ENCODE measurements around the gene AAMDC. TPM values are rescaled to one million over a fixed set of nuclear protein-coding genes. Genes with fewer than 3 reads are reported as not detected.
"Not testable (repeated sequence)": the region's sequence is repeated elsewhere in the genome, so short reads cannot be mapped to it uniquely, and the experiment has no call there.

AAMDC gene
- total RNA-seq, 1 experiment from 2014 or later, result 13.0 TPM

DNA sequence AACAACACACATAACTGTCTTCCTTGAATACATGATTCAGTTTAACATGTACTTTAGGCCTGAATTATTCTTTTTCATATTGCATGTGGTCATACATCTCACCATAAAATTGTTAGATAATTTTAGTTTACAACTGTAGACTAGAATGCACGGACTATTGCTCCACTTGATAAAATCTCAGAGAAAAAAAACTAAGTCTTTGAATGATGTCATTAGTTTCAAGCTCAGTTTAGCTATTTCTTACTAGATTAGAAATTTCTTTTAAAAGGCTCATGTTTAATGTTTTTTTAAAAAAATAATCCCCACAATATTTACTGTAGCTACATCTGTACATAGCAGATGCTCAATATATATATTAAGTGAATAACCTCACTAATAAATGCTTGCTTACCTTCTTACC is 5.5 kb upstream of the AAMDC start:
- peaks cover 8% of the 10 kb centered on the region for H3K9me3 Mint-ChIP-seq (ENCODE audit: unreplicated experiment)
- no TSS peak for BruUV-seq (replicated peaks)
- no peak overlapping the region for H3K27ac Mint-ChIP-seq (ENCODE audit: low read depth, unreplicated experiment)
- no peaks in the 10 kb centered on the region for H3K27me3 Mint-ChIP-seq (ENCODE audit: insufficient read depth, unreplicated experiment)
- no peak overlapping the region for H3K4me3 Mint-ChIP-seq (ENCODE audit: unreplicated experiment)
- ChIA-PET CTCF (interaction anchor here (0.7 to 1.4 kb wide), 3 partner anchors 11 to 1013 kb away, joined by 3 to 4 read pairs (median 3); no protein-coding TSS in a partner anchor), POLR2A (interaction anchor here (0.6 kb wide), 1 partner anchor 226 kb away, joined by 3 read pairs; no protein-coding TSS in a partner anchor)
- DNase-seq (ENCODE audit: unreplicated experiment), result no peak
- TF ChIP-seq, protein P1, sequence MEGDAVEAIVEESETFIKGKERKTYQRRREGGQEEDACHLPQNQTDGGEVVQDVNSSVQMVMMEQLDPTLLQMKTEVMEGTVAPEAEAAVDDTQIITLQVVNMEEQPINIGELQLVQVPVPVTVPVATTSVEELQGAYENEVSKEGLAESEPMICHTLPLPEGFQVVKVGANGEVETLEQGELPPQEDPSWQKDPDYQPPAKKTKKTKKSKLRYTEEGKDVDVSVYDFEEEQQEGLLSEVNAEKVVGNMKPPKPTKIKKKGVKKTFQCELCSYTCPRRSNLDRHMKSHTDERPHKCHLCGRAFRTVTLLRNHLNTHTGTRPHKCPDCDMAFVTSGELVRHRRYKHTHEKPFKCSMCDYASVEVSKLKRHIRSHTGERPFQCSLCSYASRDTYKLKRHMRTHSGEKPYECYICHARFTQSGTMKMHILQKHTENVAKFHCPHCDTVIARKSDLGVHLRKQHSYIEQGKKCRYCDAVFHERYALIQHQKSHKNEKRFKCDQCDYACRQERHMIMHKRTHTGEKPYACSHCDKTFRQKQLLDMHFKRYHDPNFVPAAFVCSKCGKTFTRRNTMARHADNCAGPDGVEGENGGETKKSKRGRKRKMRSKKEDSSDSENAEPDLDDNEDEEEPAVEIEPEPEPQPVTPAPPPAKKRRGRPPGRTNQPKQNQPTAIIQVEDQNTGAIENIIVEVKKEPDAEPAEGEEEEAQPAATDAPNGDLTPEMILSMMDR (IDR thresholded peaks at IDR 0.05; ENCODE audit: unreplicated experiment), result no peak
- H3K36me3 Mint-ChIP-seq (ENCODE audit: insufficient read depth, unreplicated experiment), result peaks cover 26% of the 10 kb centered on the region
- no peaks in the 10 kb centered on the region for H3K4me1 Mint-ChIP-seq (ENCODE audit: insufficient read depth, unreplicated experiment)
- intact Hi-C loops (cut with micrococcal nuclease), result no loop called here

DNA sequence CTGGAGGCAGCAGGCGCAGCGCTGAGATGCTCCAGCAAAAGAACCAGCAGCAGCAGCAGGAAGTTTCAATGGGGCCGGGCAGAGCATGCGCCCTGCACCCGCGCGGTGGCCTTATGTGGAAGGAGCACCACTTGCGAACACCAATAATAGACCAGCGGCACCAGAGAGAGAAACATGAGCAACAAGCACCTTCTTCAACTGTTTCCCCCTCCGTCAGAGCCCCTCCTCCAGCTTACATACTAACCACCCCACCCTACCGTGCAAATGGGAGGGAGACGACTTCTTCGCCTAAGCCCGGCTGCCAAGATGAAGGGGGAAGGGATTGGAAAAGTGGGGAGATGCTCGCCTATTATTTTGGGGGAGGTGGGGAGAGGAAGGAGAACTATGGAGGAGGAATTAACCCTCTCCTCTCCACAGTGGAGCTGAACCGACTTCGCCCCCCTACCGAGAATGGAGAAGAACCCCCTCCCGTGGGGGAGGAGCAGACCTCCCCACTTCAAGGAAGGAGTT is 1.5 kb upstream of the AAMDC start:
- no peaks in the 10 kb centered on the region for H3K27me3 Mint-ChIP-seq (ENCODE audit: insufficient read depth, unreplicated experiment)
- DNase-seq (ENCODE audit: unreplicated experiment), result peak; percentile 81
- intact Hi-C loops (cut with micrococcal nuclease), result no loop called here
- peaks cover 7% of the 10 kb centered on the region for H3K4me1 Mint-ChIP-seq (ENCODE audit: insufficient read depth, unreplicated experiment)
- TF ChIP-seq, protein P1 (IDR thresholded peaks at IDR 0.05; ENCODE audit: unreplicated experiment), result no peak
- H3K4me3 Mint-ChIP-seq (ENCODE audit: unreplicated experiment), result peak overlapping the region; percentile 93
- no TSS peak for BruUV-seq (replicated peaks)
- H3K9me3 Mint-ChIP-seq (ENCODE audit: unreplicated experiment), result peaks cover 8% of the 10 kb centered on the region
- POLR2A ChIA-PET, result interaction anchor here (0.6 to 3.0 kb wide), 9 partner anchors 9 to 369 kb away, joined by 3 to 23 read pairs (median 3); partner anchors contain the start of genes INTS4, KCTD21 and USP35
- CTCF ChIA-PET, result interaction anchor here (0.6 to 1.3 kb wide), 6 partner anchors 18 to 202 kb away, joined by 3 to 5 read pairs (median 3); partner anchors contain the start of gene INTS4
- H3K27ac Mint-ChIP-seq (ENCODE audit: low read depth, unreplicated experiment), result peak overlapping the region; percentile 5
- no peaks in the 10 kb centered on the region for H3K36me3 Mint-ChIP-seq (ENCODE audit: insufficient read depth, unreplicated experiment)

DNA sequence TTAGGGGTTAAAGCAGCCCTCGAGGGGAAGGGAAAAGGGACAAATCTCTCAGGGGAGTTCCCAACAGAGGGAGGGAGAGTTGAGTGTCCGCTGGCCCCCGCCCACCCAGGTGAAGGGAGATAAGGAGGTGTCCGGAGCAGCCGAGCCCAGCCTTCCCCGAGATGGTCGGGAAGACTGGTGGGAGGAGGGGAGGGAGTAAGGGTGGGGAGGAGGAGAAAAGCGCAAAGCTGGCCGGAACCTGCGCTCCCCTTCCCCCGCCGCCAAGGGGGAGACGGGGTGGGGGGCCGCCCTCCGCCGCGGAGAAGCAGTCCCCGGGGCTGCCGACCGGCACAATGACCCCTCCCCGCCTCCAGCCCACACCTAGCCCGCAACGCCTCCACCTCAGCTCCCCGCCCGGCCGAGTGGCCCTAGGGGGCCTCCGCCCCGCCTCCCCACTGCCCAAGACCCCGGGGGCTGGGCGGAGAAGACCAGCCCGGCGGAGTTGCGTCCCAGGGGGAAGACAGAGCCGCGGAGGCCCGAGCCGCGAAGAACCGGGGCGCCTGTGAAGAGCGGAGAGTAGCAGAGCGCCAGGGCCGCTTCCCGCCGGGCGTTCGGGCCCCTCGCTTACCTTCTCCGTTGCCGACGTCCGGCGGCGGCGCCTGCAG is 901 bp upstream of the AAMDC start:
- ChIA-PET POLR2A (interaction anchor here (0.6 to 3.0 kb wide), 9 partner anchors 15 to 368 kb away, joined by 3 to 23 read pairs (median 3); partner anchors contain the start of genes INTS4, KCTD21 and USP35), CTCF (interaction anchor here (0.6 to 1.0 kb wide), 7 partner anchors 18 to 1822 kb away, joined by 3 to 5 read pairs (median 3); no protein-coding TSS in a partner anchor)
- BruUV-seq (replicated peaks), result TSS peak; percentile 6
- H3K9me3 Mint-ChIP-seq (ENCODE audit: unreplicated experiment), result peaks cover 2% of the 10 kb centered on the region
- peak overlapping the region; percentile 90 for H3K27ac Mint-ChIP-seq (ENCODE audit: low read depth, unreplicated experiment)
- H3K4me1 Mint-ChIP-seq (ENCODE audit: insufficient read depth, unreplicated experiment), result peaks cover 7% of the 10 kb centered on the region
- no peaks in the 10 kb centered on the region for H3K27me3 Mint-ChIP-seq (ENCODE audit: insufficient read depth, unreplicated experiment)
- TF ChIP-seq, protein P1 (IDR thresholded peaks at IDR 0.05; ENCODE audit: unreplicated experiment), result no peak
- no peaks in the 10 kb centered on the region for H3K36me3 Mint-ChIP-seq (ENCODE audit: insufficient read depth, unreplicated experiment)
- H3K4me3 Mint-ChIP-seq (ENCODE audit: unreplicated experiment), result peak overlapping the region; percentile 93
- intact Hi-C loops (cut with micrococcal nuclease), result loop anchor here (1.0 to 5.0 kb wide), 4 partner anchors 174 to 367 kb away; partner anchors contain the start of genes INTS4, KCTD21 and USP35
- peak; percentile 36 for DNase-seq (ENCODE audit: unreplicated experiment)

DNA sequence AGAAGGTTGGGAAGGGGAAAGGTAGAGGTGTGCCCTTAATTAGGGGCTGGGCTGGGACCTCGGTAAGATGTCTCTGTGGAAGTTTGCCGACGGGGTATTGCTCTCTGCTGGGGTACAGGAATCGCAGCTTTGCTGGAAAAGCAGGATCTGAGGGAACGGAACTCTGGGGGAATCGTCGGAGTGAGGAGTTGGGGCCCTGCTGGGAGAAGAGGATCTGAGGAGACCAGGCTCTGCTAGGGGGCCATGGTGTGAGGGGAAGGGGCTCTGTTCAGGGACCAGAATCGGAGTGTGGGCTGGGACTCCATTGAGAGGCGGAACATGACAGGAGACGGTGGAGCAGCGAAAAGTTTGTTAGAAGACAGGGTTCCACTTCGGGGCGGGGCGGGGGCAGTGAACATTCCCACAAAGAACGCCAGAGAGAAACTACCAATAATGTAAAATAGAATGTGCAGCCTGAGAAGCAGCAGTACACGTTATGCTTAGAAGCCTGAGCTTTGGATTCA is 456 bp downstream of the AAMDC start:
- TF ChIP-seq, protein P1 (IDR thresholded peaks at IDR 0.05; ENCODE audit: unreplicated experiment), result no peak
- no peaks in the 10 kb centered on the region for H3K9me3 Mint-ChIP-seq (ENCODE audit: unreplicated experiment)
- peak overlapping the region; percentile 93 for H3K4me3 Mint-ChIP-seq (ENCODE audit: unreplicated experiment)
- ChIA-PET CTCF (no interaction called here), POLR2A (interaction anchor here (0.6 to 2.4 kb wide), 8 partner anchors 13 to 258 kb away, joined by 3 to 15 read pairs (median 4); partner anchors contain the start of genes INTS4 and NDUFC2)
- intact Hi-C loops (cut with micrococcal nuclease), result loop anchor here (1.0 to 5.0 kb wide), 3 partner anchors 45 to 366 kb away; partner anchors contain the start of genes KCTD21 and USP35
- H3K4me1 Mint-ChIP-seq (ENCODE audit: insufficient read depth, unreplicated experiment), result peaks cover 7% of the 10 kb centered on the region
- H3K27me3 Mint-ChIP-seq (ENCODE audit: insufficient read depth, unreplicated experiment), result no peaks in the 10 kb centered on the region
- peak; percentile 25 for DNase-seq (ENCODE audit: unreplicated experiment)
- H3K27ac Mint-ChIP-seq (ENCODE audit: low read depth, unreplicated experiment), result peak overlapping the region; percentile 90
- H3K36me3 Mint-ChIP-seq (ENCODE audit: insufficient read depth, unreplicated experiment), result no peaks in the 10 kb centered on the region
- no TSS peak for BruUV-seq (replicated peaks)

DNA sequence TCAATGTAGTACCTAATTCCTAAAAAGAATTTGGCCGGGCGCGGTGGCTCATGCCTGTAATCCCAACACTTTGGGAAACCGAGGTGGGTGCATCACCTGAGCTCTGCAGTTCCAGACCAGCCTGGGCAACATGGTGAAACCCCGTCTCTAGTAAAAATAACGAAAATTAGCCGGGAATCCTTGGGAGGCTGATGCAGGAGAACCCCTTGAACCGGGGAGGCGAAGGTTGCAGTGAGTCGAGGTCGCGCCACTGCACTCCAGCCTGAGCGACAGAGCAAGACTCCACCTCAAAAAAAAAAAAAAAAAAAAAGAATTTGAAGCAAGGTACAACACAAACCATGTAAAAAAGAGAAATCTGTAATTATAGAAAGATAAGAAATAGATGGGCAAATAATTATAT is 1.2 kb downstream of the AAMDC start:
- H3K27me3 Mint-ChIP-seq (ENCODE audit: insufficient read depth, unreplicated experiment); DNase-seq (ENCODE audit: unreplicated experiment); BruUV-seq (replicated peaks); H3K36me3 Mint-ChIP-seq (ENCODE audit: insufficient read depth, unreplicated experiment); H3K27ac Mint-ChIP-seq (ENCODE audit: low read depth, unreplicated experiment); H3K4me1 Mint-ChIP-seq (ENCODE audit: insufficient read depth, unreplicated experiment); H3K9me3 Mint-ChIP-seq (ENCODE audit: unreplicated experiment); CTCF ChIA-PET: not testable (repeated sequence)
- intact Hi-C loops (cut with micrococcal nuclease), result loop anchor here (5.0 kb wide), 1 partner anchor 365 kb away; the partner anchor contains the start of genes KCTD21 and USP35
- peak overlapping the region; percentile 93 for H3K4me3 Mint-ChIP-seq (ENCODE audit: unreplicated experiment)
- POLR2A ChIA-PET, result interaction anchor here (0.7 to 2.4 kb wide), 6 partner anchors 13 to 257 kb away, joined by 3 to 15 read pairs (median 4); partner anchors contain the start of genes INTS4 and NDUFC2
